ENCODE results near the gene PHF19. TPM values are rescaled to one million over a fixed set of nuclear protein-coding genes. Genes with fewer than 3 reads are reported as not detected.
A peak's percentile ranks its signal among the peaks of the same experiment; 100 is the strongest.

The PHF19 gene
- total RNA-seq, 2 experiments from 2014 or later, result 60.3 to 63.0 TPM

- TF ChIP-seq CTCF (IDR thresholded peaks at IDR 0.05), result no peak
- intact Hi-C loops (cut with DNase I, micrococcal nuclease), result no loop called here
- Mint-ChIP-seq H3K27me3 (no peaks in the 10 kb centered on the region), H3K9me3 (no peaks in the 10 kb centered on the region), H3K4me1 (ENCODE audit: low read depth) (peaks cover 54% of the 10 kb centered on the region), H3K36me3 (ENCODE audit: low read depth) (peaks cover 58% of the 10 kb centered on the region), H3K4me3 (peak overlapping the region; percentile 43), H3K27ac (peak overlapping the region; percentile 84)
- H3K27me3 ChIP-seq (ENCODE audit: control insufficient read depth in 1 of 2, insufficient read depth in 2 of 2, low read length in 2 of 2), result no peaks in the 10 kb centered on the region
- H3K27ac ChIP-seq (ENCODE audit: low read depth in 1 of 2, low read length in 2 of 2), result peak overlapping the region in 1 of 2 donors; percentile 22
- H3K4me3 ChIP-seq (ENCODE audit: low read length), result no peak overlapping the region
- DNase-seq, result peak in 2 of 14 experiments; percentile 34 to 51
- ATAC-seq (ENCODE audit: poor library complexity), result no peak
- no peaks in the 10 kb centered on the region for H3K9me3 ChIP-seq (ENCODE audit: control insufficient read depth in 1 of 2, insufficient read depth in 1 of 2, low read length in 2 of 2)
- H3K4me1 ChIP-seq (ENCODE audit: insufficient read depth, low read length), result peaks cover 73% of the 10 kb centered on the region
- POLR2A ChIA-PET, result interaction anchor here (0.6 to 10.8 kb wide), 11 partner anchors 11 to 526 kb away, joined by 3 to 327 read pairs (median 4); partner anchors contain the start of gene TRAF1
- CTCF ChIA-PET, result interaction anchor here (1.2 to 2.1 kb wide), 2 partner anchors 17 to 64 kb away, joined by 3 to 9 read pairs; no protein-coding TSS in a partner anchor
- peaks cover 33% of the 10 kb centered on the region for H3K36me3 ChIP-seq (ENCODE audit: insufficient read depth, low read length)
These were observed 4.0 kb downstream of the PHF19 start for GRCh38 chr9:120872791-120873502.

- ATAC-seq (ENCODE audit: poor library complexity) (no peak), DNase-seq (no peak)
- Histone ChIP-seq H3K4me3 (ENCODE audit: low read length) (no peak overlapping the region), H3K36me3 (ENCODE audit: insufficient read depth, low read length) (peaks cover 58% of the 10 kb centered on the region), H3K4me1 (ENCODE audit: insufficient read depth, low read length) (peaks cover 56% of the 10 kb centered on the region), H3K27me3 (ENCODE audit: control insufficient read depth in 1 of 2, insufficient read depth in 2 of 2, low read length in 2 of 2) (no peaks in the 10 kb centered on the region), H3K9me3 (ENCODE audit: control insufficient read depth in 1 of 2, insufficient read depth in 1 of 2, low read length in 2 of 2) (no peaks in the 10 kb centered on the region), H3K27ac (ENCODE audit: low read depth in 1 of 2, low read length in 2 of 2) (peak overlapping the region; percentile 71 to 80)
- no peaks in the 10 kb centered on the region for H3K9me3 Mint-ChIP-seq
- intact Hi-C loops (cut with DNase I, micrococcal nuclease), result loop anchor here in 1 of 2 experiments (1.0 kb wide), 1 partner anchor 66 kb away; no protein-coding TSS in a partner anchor
- peak overlapping the region; percentile 18 for H3K4me3 Mint-ChIP-seq
- ChIA-PET POLR2A (interaction anchor here (1.0 to 4.7 kb wide), 9 partner anchors 8 to 77 kb away, joined by 3 to 89 read pairs (median 19); partner anchors contain the start of genes FBXW2 and PSMD5), CTCF (interaction anchor here (1.2 to 4.2 kb wide), 4 partner anchors 27 to 67 kb away, joined by 3 to 35 read pairs (median 4); partner anchors contain the start of gene PSMD5)
- TF ChIP-seq CTCF (IDR thresholded peaks at IDR 0.05), result no peak
- H3K36me3 Mint-ChIP-seq (ENCODE audit: low read depth), result peaks cover 67% of the 10 kb centered on the region
- no peaks in the 10 kb centered on the region for H3K27me3 Mint-ChIP-seq
- H3K4me1 Mint-ChIP-seq (ENCODE audit: low read depth), result peaks cover 42% of the 10 kb centered on the region
- peak overlapping the region; percentile 92 for H3K27ac Mint-ChIP-seq
These were observed 6.8 kb downstream of the PHF19 start for GRCh38 chr9:120870206-120870605.

GRCh38 chr9:120869726-120870125 is 7.3 kb downstream of the PHF19 start:
- Mint-ChIP-seq H3K36me3 (ENCODE audit: low read depth) (peaks cover 64% of the 10 kb centered on the region), H3K4me3 (peak overlapping the region; percentile 18), H3K4me1 (ENCODE audit: low read depth) (peaks cover 38% of the 10 kb centered on the region), H3K27me3 (no peaks in the 10 kb centered on the region), H3K27ac (peak overlapping the region; percentile 92), H3K9me3 (no peaks in the 10 kb centered on the region)
- no peak for TF ChIP-seq CTCF (IDR thresholded peaks at IDR 0.05)
- intact Hi-C loops (cut with DNase I, micrococcal nuclease), result loop anchor here (1.0 to 5.0 kb wide), 5 partner anchors 67 to 203 kb away; partner anchors contain the start of genes CNTRL (in 1 of the 2) and MEGF9 (in 1 of the 2)
- H3K27ac ChIP-seq (ENCODE audit: low read depth in 1 of 2, low read length in 2 of 2), result peak overlapping the region; percentile 71 to 80
- H3K4me3 ChIP-seq (ENCODE audit: low read length), result no peak overlapping the region
- peak in 2 of 14 experiments; percentile 18 to 43 for DNase-seq
- no peaks in the 10 kb centered on the region for H3K9me3 ChIP-seq (ENCODE audit: control insufficient read depth in 1 of 2, insufficient read depth in 1 of 2, low read length in 2 of 2)
- H3K27me3 ChIP-seq (ENCODE audit: control insufficient read depth in 1 of 2, insufficient read depth in 2 of 2, low read length in 2 of 2), result no peaks in the 10 kb centered on the region
- ATAC-seq (ENCODE audit: poor library complexity), result no peak
- H3K4me1 ChIP-seq (ENCODE audit: insufficient read depth, low read length), result peaks cover 51% of the 10 kb centered on the region
- ChIA-PET CTCF (interaction anchor here (0.7 to 4.2 kb wide), 18 partner anchors 11 to 114 kb away, joined by 3 to 35 read pairs (median 4); partner anchors contain the start of genes PSMD5 and TRAF1), POLR2A (interaction anchor here (1.0 to 4.7 kb wide), 17 partner anchors 9 to 203 kb away, joined by 3 to 89 read pairs (median 7); partner anchors contain the start of genes FBXW2, PSMD5 and TRAF1)
- H3K36me3 ChIP-seq (ENCODE audit: insufficient read depth, low read length), result peaks cover 63% of the 10 kb centered on the region

Data from CD4-positive, alpha-beta T cell (primary cell).